NT2/D1 (cell line): ENCODE measurements around the gene STAP2.
"Not testable (repeated sequence)": the region's sequence is repeated elsewhere in the genome, so short reads cannot be mapped to it uniquely, and the experiment has no call there.

Experiments used
- DNase-seq: peaks from one replicate; pipeline ENCODE4 v3.0.0-alpha.2; 2011; ENCODE audit warnings: low read depth, low spot score
- H3K27me3 ChIP-seq: 2 replicates; pipeline ENCODE4 v1.6.0; 2011; ENCODE audit warnings: mild to moderate bottlenecking; ENCODE audit not compliant: insufficient read length, insufficient read depth
- H3K36me3 ChIP-seq: 2 replicates; pipeline ENCODE4 v1.6.1; 2011; ENCODE audit warnings: mild to moderate bottlenecking, low read length, mixed read lengths; ENCODE audit not compliant: insufficient read depth, insufficient read length
- H3K4me1 ChIP-seq: 2 replicates; pipeline ENCODE4 v1.5.1; 2011; ENCODE audit not compliant: insufficient read depth, insufficient read length
- H3K4me3 ChIP-seq: 2 replicates; pipeline ENCODE4 v1.5.1; 2011; ENCODE audit warnings: low read depth; ENCODE audit not compliant: insufficient read length
- H3K9ac ChIP-seq: 2 replicates; pipeline ENCODE4 v1.6.0; 2011; ENCODE audit warnings: low read depth; ENCODE audit not compliant: insufficient read length
- H3K9me3 ChIP-seq: 2 replicates; pipeline ENCODE4 v1.5.1; 2011; ENCODE audit warnings: mild to moderate bottlenecking, low read length; ENCODE audit not compliant: insufficient read depth
- SUZ12 ChIP-seq: IDR thresholded peaks from 2 replicates; pipeline ENCODE4 v1.6.1; 2011; ENCODE audit not compliant: insufficient read length, insufficient read depth; ENCODE audit errors: extremely low read depth
- YY1 ChIP-seq: IDR thresholded peaks from 2 replicates; pipeline ENCODE4 v1.6.1; 2011; ENCODE audit not compliant: insufficient read length, insufficient read depth
- ZNF274 ChIP-seq: IDR thresholded peaks from 2 replicates; pipeline ENCODE4 v1.6.1; 2011; ENCODE audit warnings: mild to moderate bottlenecking, low read depth, low read length

STAP2 gene

GRCh38 chr19:4278419-4279266, 60.0 kb downstream of the STAP2 start, which contains the start of gene SHD:
SHD (plus strand) TSS chr19:4279266; CDS start chr19:4280064, 798 bp downstream.
- Histone ChIP-seq H3K9me3 (no peaks in the 10 kb centered on the region), H3K4me3 (peak within 1 kb of the TSS; percentile 56), H3K9ac (peak within 1 kb of the TSS; percentile 67), H3K27me3 (peaks cover 42% of the 10 kb centered on the region), H3K36me3 (peaks cover 2% of the 10 kb centered on the region), H3K4me1 (peaks cover 9% of the 10 kb centered on the region)
- DNase-seq, result no peak
- no peak for TF ChIP-seq SUZ12
- TF ChIP-seq ZNF274, result no peak
- no peak for TF ChIP-seq YY1

GRCh38 chr19:4278010-4278409, 60.6 kb downstream of the STAP2 start:
- Histone ChIP-seq H3K9me3 (no peaks in the 10 kb centered on the region), H3K27me3 (peaks cover 41% of the 10 kb centered on the region), H3K4me3 (peak overlapping the region; percentile 1), H3K9ac (peak overlapping the region; percentile 61), H3K4me1 (peaks cover 9% of the 10 kb centered on the region), H3K36me3 (peaks cover 5% of the 10 kb centered on the region)
- DNase-seq, result no peak
- TF ChIP-seq ZNF274 (no peak), YY1 (no peak), SUZ12 (no peak)

GRCh38 chr19:4277191-4277696, 61.4 kb downstream of the STAP2 start:
- Histone ChIP-seq H3K4me3 (no peak overlapping the region), H3K36me3 (peaks cover 5% of the 10 kb centered on the region), H3K4me1 (peaks cover 9% of the 10 kb centered on the region), H3K27me3 (peaks cover 38% of the 10 kb centered on the region), H3K9ac (peak overlapping the region; percentile 32), H3K9me3 (no peaks in the 10 kb centered on the region)
- TF ChIP-seq YY1, result no peak
- TF ChIP-seq ZNF274, result no peak
- TF ChIP-seq SUZ12, result no peak
- no peak for DNase-seq

- H3K36me3 ChIP-seq, result peaks cover 20% of the 10 kb centered on the region
- H3K9ac ChIP-seq, DNase-seq, H3K4me3 ChIP-seq, H3K9me3 ChIP-seq, H3K4me1 ChIP-seq: not testable (repeated sequence)
- H3K27me3 ChIP-seq, result peaks cover 11% of the 10 kb centered on the region
These were observed 64.3 kb downstream of the STAP2 start for GRCh38 chr19:4274321-4274686.
